H1 (cell line): ENCODE results near the gene ACTR1A. TPM values are rescaled to one million over a fixed set of nuclear protein-coding genes. Genes with fewer than 3 reads are reported as not detected.
A peak's percentile ranks its signal among the peaks of the same experiment; 100 is the strongest.

Experiments
- CTCF ChIA-PET: fragments of 300-600 bp; sonication (Branson Sonifier 250); formaldehyde crosslinking; loops from one replicate; lab custom pipeline; 2021; ENCODE audit not compliant: partially characterized antibody; lab: Charles Lee
- POLR2A ChIA-PET: fragments of 300-600 bp; sonication (Branson Sonifier 250); formaldehyde crosslinking; loops from one replicate; lab custom pipeline; 2021; ENCODE audit warnings: inconsistent platforms; ENCODE audit not compliant: partially characterized antibody; lab: Charles Lee
- DNase-seq, 2 experiments: peaks; one replicate each; pipeline versions ENCODE4 v3.0.0 to v3.0.0-alpha.2; 2010 to 2022; ENCODE audit warnings: low spot score in 2 of 2, low read depth in 1 of 2, mixed read lengths in 1 of 2
- FAIRE-seq: peaks from 2 replicates; lab custom pipeline; 2011; peaks lifted over from hg19 to GRCh38; lab: Jason Lieb, UNC
- H2AFZ ChIP-seq: 2 replicates; pipeline ENCODE4 v1.8.1; 2012; ENCODE audit warnings: low read length, inconsistent platforms
- H2AK5ac ChIP-seq: 2 replicates; pipeline ENCODE4 v1.6.1; 2013; ENCODE audit warnings: low read depth, low read length
- H2BK120ac ChIP-seq: replicated peaks from 2 replicates; pipeline ENCODE3; 2013; ENCODE audit warnings: low read depth, low read length, inconsistent platforms
- H2BK12ac ChIP-seq: 2 replicates; pipeline ENCODE4 v1.6.1; 2013; ENCODE audit warnings: low read depth, low read length
- H2BK15ac ChIP-seq: 2 replicates; pipeline ENCODE4 v1.6.1; 2013; ENCODE audit warnings: low read length
- H2BK20ac ChIP-seq: 2 replicates; pipeline ENCODE4 v1.6.1; 2013; ENCODE audit warnings: low read length
- H2BK5ac ChIP-seq: 2 replicates; pipeline ENCODE4 v1.6.1; 2013; ENCODE audit warnings: low read depth, low read length
- H3K14ac ChIP-seq: 2 replicates; pipeline ENCODE4 v1.6.1; 2013; ENCODE audit warnings: inconsistent platforms; ENCODE audit not compliant: insufficient read length
- H3K18ac ChIP-seq: 2 replicates; pipeline ENCODE4 v1.6.1; 2013; ENCODE audit warnings: low read length; ENCODE audit errors: extremely low read depth
- H3K23ac ChIP-seq: 2 replicates; pipeline ENCODE4 v1.6.1; 2013; ENCODE audit warnings: inconsistent platforms; ENCODE audit not compliant: insufficient read length
- H3K23me2 ChIP-seq: 2 replicates; pipeline ENCODE4 v1.6.1; 2013; ENCODE audit warnings: low read depth, low read length
- H3K27ac ChIP-seq: 2 replicates; pipeline ENCODE4 v1.6.1; 2011; ENCODE audit warnings: low read depth, low read length, inconsistent platforms
- H3K27me3 ChIP-seq, 4 experiments: replicated peaks in 1 of 4; 1 replicate in 1 of 4; 2 replicates in 3 of 4; pipeline versions ENCODE4 v1.6.1 to v1.8.1; 2011 to 2013; ENCODE audit warnings: low read length in 3 of 4, mild to moderate bottlenecking in 3 of 4, inconsistent platforms in 2 of 4, mixed read lengths in 2 of 4, moderate library complexity in 1 of 4; ENCODE audit not compliant: control insufficient read depth in 3 of 4, insufficient read depth in 3 of 4; ENCODE audit errors: extremely low read depth in 1 of 4
- H3K36me3 ChIP-seq, 4 experiments: 2 replicates each; pipeline versions ENCODE4 v1.6.1 to v1.8.1; 2011 to 2013; ENCODE audit warnings: mild to moderate bottlenecking in 4 of 4, low read length in 3 of 4, moderate library complexity in 2 of 4, control low read depth in 1 of 4, inconsistent platforms in 1 of 4; ENCODE audit not compliant: insufficient read depth in 4 of 4, control insufficient read depth in 2 of 4
- H3K4ac ChIP-seq: replicated peaks from 2 replicates; pipeline ENCODE3; 2013; ENCODE audit warnings: low read length, low read depth, mixed read lengths, inconsistent platforms; ENCODE audit not compliant: insufficient read length
- H3K4me1 ChIP-seq, 4 experiments: replicated peaks in 1 of 4; 1 replicate in 1 of 4; 2 replicates in 3 of 4; pipeline versions ENCODE4 v1.6.1 to v1.8.1; 2011 to 2013; ENCODE audit warnings: low read length in 3 of 4, inconsistent platforms in 2 of 4, mixed read lengths in 1 of 4; ENCODE audit not compliant: insufficient read depth in 4 of 4, control insufficient read depth in 3 of 4
- H3K4me2 ChIP-seq, 2 experiments: 2 replicates each; pipeline versions ENCODE4 v1.6.1 to v1.8.1; 2011 to 2013; ENCODE audit warnings: low read depth in 2 of 2, low read length in 2 of 2, control low read depth in 1 of 2, inconsistent platforms in 1 of 2, mild to moderate bottlenecking in 1 of 2; ENCODE audit not compliant: insufficient read depth in 1 of 2
- H3K4me3 ChIP-seq, 4 experiments: fragments of 200-600, 300-600 bp in 1 of 4; sonication (generic), shearing (Covaris generic), sonication (Bioruptor Twin) in 1 of 4; 2 replicates each; pipeline versions ENCODE4 v1.5.1 to v1.8.1; 2011 to 2016; ENCODE audit warnings: low read length in 4 of 4, low read depth in 3 of 4, control low read depth in 2 of 4, inconsistent platforms in 2 of 4, mild to moderate bottlenecking in 2 of 4, mixed read lengths in 1 of 4, moderate library complexity in 1 of 4; ENCODE audit not compliant: insufficient read depth in 2 of 4; ENCODE audit errors: extremely low read depth in 1 of 4
- H3K56ac ChIP-seq: replicated peaks from 2 replicates; pipeline ENCODE3; 2013; ENCODE audit warnings: low read depth, mild to moderate bottlenecking, mixed read lengths, low read length, inconsistent platforms; ENCODE audit not compliant: insufficient read length
- H3K79me1 ChIP-seq: 2 replicates; pipeline ENCODE4 v1.6.1; 2013; ENCODE audit warnings: low read depth, low read length, control low read depth
- H3K79me2 ChIP-seq, 2 experiments: 2 replicates each; pipeline versions ENCODE4 v1.6.1 to v1.8.1; 2012 to 2013; ENCODE audit warnings: low read length in 2 of 2, mild to moderate bottlenecking in 2 of 2, inconsistent platforms in 1 of 2; ENCODE audit not compliant: insufficient read depth in 2 of 2, control insufficient read depth in 1 of 2
- H3K9ac ChIP-seq, 4 experiments: replicated peaks in 1 of 4; 1 replicate in 1 of 4; 2 replicates in 3 of 4; pipeline versions ENCODE4 v1.6.1 to v1.8.1; 2011 to 2013; ENCODE audit warnings: low read depth in 3 of 4, low read length in 3 of 4, control low read depth in 2 of 4, mild to moderate bottlenecking in 2 of 4, moderate library complexity in 2 of 4, inconsistent platforms in 1 of 4; ENCODE audit errors: extremely low read depth in 1 of 4
- H3K9me3 ChIP-seq, 2 experiments: 2 replicates each; pipeline versions ENCODE4 v1.6.1 to v1.8.1; 2012 to 2013; ENCODE audit warnings: mild to moderate bottlenecking in 2 of 2, moderate library complexity in 2 of 2, control low read depth in 1 of 2, inconsistent platforms in 1 of 2, low read depth in 1 of 2, low read length in 1 of 2, mixed read lengths in 1 of 2; ENCODE audit not compliant: insufficient read depth in 2 of 2
- H4K20me1 ChIP-seq, 2 experiments: replicated peaks in 1 of 2; 2 replicates each; pipeline versions ENCODE3 to v1.8.1; 2011 to 2013; ENCODE audit warnings: inconsistent platforms in 2 of 2, low read length in 2 of 2, mild to moderate bottlenecking in 1 of 2; ENCODE audit not compliant: insufficient read depth in 2 of 2, control insufficient read depth in 1 of 2
- H4K5ac ChIP-seq: 2 replicates; pipeline ENCODE4 v1.6.1; 2013; ENCODE audit warnings: low read length, low read depth, mixed read lengths, inconsistent platforms; ENCODE audit not compliant: insufficient read length
- H4K8ac ChIP-seq: 2 replicates; pipeline ENCODE4 v1.8.0; 2013; ENCODE audit warnings: mild to moderate bottlenecking, moderate library complexity, low read length, inconsistent platforms; ENCODE audit not compliant: insufficient read depth; ENCODE audit errors: extremely low read depth
- H4K91ac ChIP-seq: replicated peaks from 2 replicates; pipeline ENCODE3; 2013; ENCODE audit warnings: low read length, mixed read lengths, inconsistent platforms; ENCODE audit not compliant: insufficient read length
- CTBP2 ChIP-seq: IDR thresholded peaks from 2 replicates; pipeline ENCODE4 v1.7.0; 2011; ENCODE audit warnings: borderline replicate concordance, mild to moderate bottlenecking, moderate library complexity, mixed read lengths, low read length; ENCODE audit not compliant: insufficient read depth, insufficient read length
- NANOG ChIP-seq: IDR thresholded peaks from 2 replicates; pipeline ENCODE4 v1.6.1; 2011; ENCODE audit warnings: low read length, low read depth, mild to moderate bottlenecking, inconsistent platforms; ENCODE audit not compliant: insufficient read depth, poor library complexity, severe bottlenecking
- NRF1 ChIP-seq: IDR thresholded peaks from 2 replicates; pipeline ENCODE4 v1.6.1; 2011; ENCODE audit warnings: mild to moderate bottlenecking, low read depth, low read length, improper control_type of control experiment
- POU5F1 ChIP-seq: IDR thresholded peaks from 2 replicates; pipeline ENCODE4 v1.6.1; 2011; ENCODE audit warnings: low read depth, mild to moderate bottlenecking, low read length, moderate library complexity
- RAD21 ChIP-seq, 2 experiments: IDR thresholded peaks in 1 of 2; conservative IDR thresholded peaks in 1 of 2; 2 replicates each; pipeline ENCODE4 v1.6.1; 2011; ENCODE audit warnings: low read depth in 2 of 2, low read length in 2 of 2, improper control_type of control experiment in 1 of 2, inconsistent platforms in 1 of 2, mild to moderate bottlenecking in 1 of 2, moderate library complexity in 1 of 2
- SAP30 ChIP-seq: fragments of 300-600 bp; sonication (generic); IDR thresholded peaks from 2 replicates; pipeline ENCODE4 v1.7.1; 2012; ENCODE audit warnings: low read length, moderate library complexity, mild to moderate bottlenecking, inconsistent platforms; ENCODE audit not compliant: insufficient read depth, insufficient replicate concordance
- TEAD4 ChIP-seq: IDR thresholded peaks from 2 replicates; pipeline ENCODE4 v1.6.1; 2012; ENCODE audit warnings: low read depth, low read length, inconsistent platforms, mixed read lengths
- YY1 ChIP-seq: IDR thresholded peaks from 2 replicates; pipeline ENCODE4 v1.6.1; 2011; ENCODE audit warnings: low read depth, mild to moderate bottlenecking, low read length
- ZNF274 ChIP-seq: IDR thresholded peaks from 2 replicates; pipeline ENCODE4 v1.7.0; 2012; ENCODE audit warnings: low read length, borderline replicate concordance; ENCODE audit errors: extremely low read depth
- WGBS, 2 experiments: shearing (Covaris generic) in 1 of 2; methylation state at CpG; one replicate each; pipeline versions ENCODE4 v1.1.6 to v1.1.7; 2013 to 2015; ENCODE audit warnings: low lambda C conversion rate in 2 of 2, mixed read lengths in 2 of 2, inconsistent platforms in 1 of 2, low coverage in 1 of 2, missing lambda C conversion rate in 1 of 2; ENCODE audit not compliant: insufficient replicate concordance in 2 of 2, insufficient coverage in 1 of 2, insufficient read length in 1 of 2; ENCODE audit errors: extremely low coverage in 1 of 2, missing lambda C conversion rate in 1 of 2; 5-methylcytosine and 5-hydroxymethylcytosine counted together
- polyA plus RNA-seq, 7 experiments: library from polyadenylated mRNA; depleted of rRNA in 3 of 7; stranded (reverse) in 5 of 7; unstranded in 2 of 7; fragments of >200 nt in 5 of 7; fragments of 200-250 nt in 2 of 7; gene quantifications; 1 replicate in 5 of 7; 2 replicates in 1 of 7; 4 replicates in 1 of 7; pipeline versions ENCODE4 v1.2.1 to v1.2.3, GENCODE V29; 2011 to 2013; ENCODE audit warnings: missing spikeins in 2 of 7, mixed read lengths in 2 of 7
- total RNA-seq: library from RNA; stranded (reverse); fragmentation: NEBNext Ultra II Directional; extraction: Animal tissue kit (Norgen Biotek cat#: 25700); gene quantifications from 2 replicates; pipeline ENCODE4 v1.2.1, GENCODE V29; 2021
- TF ChIP-seq, protein P1 (sequence below): IDR thresholded peaks from 2 replicates; pipeline ENCODE4 v1.6.1; 2011; ENCODE audit warnings: low read length, improper control_type of control experiment

The ACTR1A gene
- total and polyA plus RNA-seq, 2 of the 8 experiments (the other 6 are each of a cell fraction or from before 2014, with no cell fraction given) = 78.6 to 86.3 TPM

DNA sequence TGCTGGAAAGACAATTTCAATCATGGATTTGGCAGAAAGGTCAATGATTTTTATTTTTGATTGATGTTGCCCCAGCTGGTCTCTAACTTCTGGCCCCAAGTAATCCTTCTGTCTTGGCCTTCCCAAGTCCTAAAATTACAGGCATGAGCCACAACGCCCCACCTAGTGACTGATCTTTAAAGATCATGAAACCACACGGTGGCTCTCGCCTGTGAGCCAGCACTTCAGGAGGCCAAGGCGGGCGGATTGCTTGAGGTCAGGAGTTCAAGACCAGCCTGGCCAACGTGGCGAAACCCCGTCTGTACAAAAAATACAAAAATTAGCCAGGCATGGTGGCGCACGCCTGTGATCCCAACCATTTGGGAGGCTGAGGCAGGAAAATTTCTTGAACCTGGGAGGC lies 38.5 kb downstream of the ACTR1A start:
- WGBS, 2 experiments = 89% methylated on average over 10 of the region's 10 CpGs; no CpG with 5 or more reads in 1 of the 2 experiments
- H3K4me2 ChIP-seq = peak overlapping the region; percentile 75 to 94; a peak in 3 of 4 replicates
- H2BK15ac ChIP-seq = 0 out of 2 replicates have a peak overlapping the region, but pooled peaks have one; percentile 29
- no peak overlapping the region for H2AK5ac ChIP-seq
- H4K20me1 ChIP-seq = no peaks in the 10 kb centered on the region
- no peaks in the 10 kb centered on the region; the same call in 1 of the 2 replicates for H3K79me1 ChIP-seq
- no peak overlapping the region for H3K27ac ChIP-seq
- H3K14ac ChIP-seq = no peak overlapping the region
- peak overlapping the region in 1 of 4 experiments; percentile 49; a peak in 1 of 8 replicates for H3K4me3 ChIP-seq
- no peak overlapping the region for H4K8ac ChIP-seq
- H2BK12ac ChIP-seq = no peak overlapping the region
- no peaks in the 10 kb centered on the region for H3K9me3 ChIP-seq
- no peak overlapping the region for H3K4ac ChIP-seq
- no peak overlapping the region for H3K56ac ChIP-seq
- CTCF ChIA-PET = interaction anchor here (0.7 to 4.7 kb wide), 11 partner anchors 14 to 112 kb away, joined by 3 to 40 read pairs (median 4); partner anchors contain the start of genes C10orf95, CUEDC2 and FBXL15
- peaks cover 0 to 4% (median 1%) of the 10 kb centered on the region in 4 experiments; a peak in 2 of 8 replicates for H3K36me3 ChIP-seq
- H3K27me3 ChIP-seq = peaks cover 0 to 5% (median 0%) of the 10 kb centered on the region in 4 experiments; a peak in 1 of 7 replicates
- H2BK120ac ChIP-seq = no peak overlapping the region
- H2BK5ac ChIP-seq = no peak overlapping the region
- H3K18ac ChIP-seq = no peak overlapping the region
- H3K23ac ChIP-seq = no peak overlapping the region
- H4K5ac ChIP-seq = no peak overlapping the region
- POLR2A ChIA-PET = interaction anchor here (0.8 to 4.8 kb wide), 6 partner anchors 13 to 119 kb away, joined by 3 to 69 read pairs (median 5); partner anchors contain the start of genes C10orf95 and CUEDC2
- peaks cover 5% of the 10 kb centered on the region; the same call in 1 of the 2 replicates for H3K23me2 ChIP-seq
- peaks cover 8 to 24% (median 14%) of the 10 kb centered on the region in 4 experiments for H3K4me1 ChIP-seq
- no peak overlapping the region for H2BK20ac ChIP-seq
- H3K9ac ChIP-seq = no peak overlapping the region
- no peaks in the 10 kb centered on the region for H3K79me2 ChIP-seq
- no peak overlapping the region for H2AFZ ChIP-seq
- no peak overlapping the region for H4K91ac ChIP-seq
- DNase-seq = no peak
- no peak for FAIRE-seq
- TF ChIP-seq POU5F1 (no peak), YY1 (no peak), NRF1 (no peak), SAP30 (no peak), TEAD4 (no peak), ZNF274 (no peak), NANOG (no peak), CTBP2 (no peak), RAD21 (IDR thresholded peaks at IDR 0.05 in 1 of 2, conservative IDR thresholded peaks at IDR 0.05 in 1 of 2; ENCODE audit: low read depth in 2 of 2, low read length in 2 of 2) (no peak)
- TF ChIP-seq, protein P1, sequence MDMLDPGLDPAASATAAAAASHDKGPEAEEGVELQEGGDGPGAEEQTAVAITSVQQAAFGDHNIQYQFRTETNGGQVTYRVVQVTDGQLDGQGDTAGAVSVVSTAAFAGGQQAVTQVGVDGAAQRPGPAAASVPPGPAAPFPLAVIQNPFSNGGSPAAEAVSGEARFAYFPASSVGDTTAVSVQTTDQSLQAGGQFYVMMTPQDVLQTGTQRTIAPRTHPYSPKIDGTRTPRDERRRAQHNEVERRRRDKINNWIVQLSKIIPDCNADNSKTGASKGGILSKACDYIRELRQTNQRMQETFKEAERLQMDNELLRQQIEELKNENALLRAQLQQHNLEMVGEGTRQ = no peak
